Stimulated activated CD4-positive, alpha-beta T cell treated with anti-CD3 and anti-CD28 coated beads, Interleukin-12 subunit alpha, Interleukin-12 subunit beta, amount 100 ng/mL, for 24 hours (primary cell): ENCODE measurements around the gene SCARF2.
"Not testable (repeated sequence)": the region's sequence is repeated elsewhere in the genome, so short reads cannot be mapped to it uniquely, and the experiment has no call there.

Experiments used
- DNase-seq, 2 experiments: peaks; one replicate each; pipeline ENCODE4 v3.0.0-alpha.2; 2020; ENCODE audit warnings: low read depth in 2 of 2

SCARF2 gene, protein sequence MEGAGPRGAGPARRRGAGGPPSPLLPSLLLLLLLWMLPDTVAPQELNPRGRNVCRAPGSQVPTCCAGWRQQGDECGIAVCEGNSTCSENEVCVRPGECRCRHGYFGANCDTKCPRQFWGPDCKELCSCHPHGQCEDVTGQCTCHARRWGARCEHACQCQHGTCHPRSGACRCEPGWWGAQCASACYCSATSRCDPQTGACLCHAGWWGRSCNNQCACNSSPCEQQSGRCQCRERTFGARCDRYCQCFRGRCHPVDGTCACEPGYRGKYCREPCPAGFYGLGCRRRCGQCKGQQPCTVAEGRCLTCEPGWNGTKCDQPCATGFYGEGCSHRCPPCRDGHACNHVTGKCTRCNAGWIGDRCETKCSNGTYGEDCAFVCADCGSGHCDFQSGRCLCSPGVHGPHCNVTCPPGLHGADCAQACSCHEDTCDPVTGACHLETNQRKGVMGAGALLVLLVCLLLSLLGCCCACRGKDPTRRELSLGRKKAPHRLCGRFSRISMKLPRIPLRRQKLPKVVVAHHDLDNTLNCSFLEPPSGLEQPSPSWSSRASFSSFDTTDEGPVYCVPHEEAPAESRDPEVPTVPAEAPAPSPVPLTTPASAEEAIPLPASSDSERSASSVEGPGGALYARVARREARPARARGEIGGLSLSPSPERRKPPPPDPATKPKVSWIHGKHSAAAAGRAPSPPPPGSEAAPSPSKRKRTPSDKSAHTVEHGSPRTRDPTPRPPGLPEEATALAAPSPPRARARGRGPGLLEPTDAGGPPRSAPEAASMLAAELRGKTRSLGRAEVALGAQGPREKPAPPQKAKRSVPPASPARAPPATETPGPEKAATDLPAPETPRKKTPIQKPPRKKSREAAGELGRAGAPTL

DNA sequence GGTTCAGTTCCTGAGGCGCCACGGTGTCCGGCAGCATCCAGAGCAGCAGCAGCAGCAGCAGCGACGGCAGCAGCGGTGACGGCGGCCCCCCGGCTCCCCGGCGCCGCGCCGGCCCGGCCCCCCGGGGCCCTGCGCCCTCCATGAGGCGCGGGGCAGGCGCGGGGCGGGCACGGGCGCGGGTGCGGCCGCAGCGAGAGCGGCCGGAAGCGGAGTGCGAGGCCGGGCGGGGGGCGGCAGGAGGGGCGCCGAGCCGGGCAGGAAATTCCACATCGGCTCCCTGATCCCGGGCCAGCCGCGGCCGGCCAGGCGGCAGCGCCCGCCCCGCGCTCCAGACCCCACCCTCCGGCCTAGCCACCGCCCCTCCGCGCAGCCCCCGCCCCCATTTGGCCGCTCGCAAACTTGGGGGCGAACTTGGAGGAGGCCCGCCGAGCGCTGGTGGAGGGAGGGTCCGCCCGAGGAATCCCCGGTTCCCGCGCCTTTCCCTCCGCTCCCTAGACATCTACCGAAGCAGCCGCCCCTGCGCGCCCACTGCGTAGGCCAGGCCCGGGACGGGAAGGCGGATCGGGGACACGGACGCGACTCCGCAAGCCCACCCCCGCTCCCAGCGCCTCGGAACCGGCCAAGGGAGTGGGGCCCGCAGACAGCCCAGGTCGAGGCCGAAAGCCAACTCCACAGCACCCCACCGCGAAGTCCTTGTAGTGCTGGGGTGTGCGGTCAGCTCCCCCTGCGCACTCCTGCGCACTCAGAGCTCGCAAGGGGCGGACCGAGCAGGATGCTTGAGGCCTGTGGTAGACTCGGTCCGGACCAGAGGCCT is at the start of gene SCARF2:
Gene SCARF2, minus strand, starts transcription at position 213 of the 814 bp plus-strand sequence. Its CDS starts 71 bp downstream, at position 142.
- DNase-seq, result no peak

DNA sequence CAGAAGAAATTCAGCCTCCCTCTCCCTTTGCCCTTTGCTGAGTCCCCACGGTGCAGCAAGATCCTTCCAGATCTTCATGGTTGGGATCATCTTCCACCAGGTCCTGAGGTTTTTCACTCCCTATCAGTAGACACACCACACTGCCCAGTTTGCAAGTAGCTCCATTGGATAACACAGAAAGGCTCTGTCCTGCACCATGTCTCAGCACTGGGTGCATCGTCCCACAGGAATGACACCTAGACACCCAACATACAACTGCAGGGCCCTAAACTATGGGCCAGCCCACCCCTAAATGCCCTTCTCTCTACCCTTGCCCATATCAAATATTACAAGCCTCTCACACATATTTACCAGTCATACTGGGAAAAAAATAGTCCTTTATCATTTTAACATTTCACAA is 48.6 kb upstream of the SCARF2 start:
- DNase-seq, result no peak

DNA sequence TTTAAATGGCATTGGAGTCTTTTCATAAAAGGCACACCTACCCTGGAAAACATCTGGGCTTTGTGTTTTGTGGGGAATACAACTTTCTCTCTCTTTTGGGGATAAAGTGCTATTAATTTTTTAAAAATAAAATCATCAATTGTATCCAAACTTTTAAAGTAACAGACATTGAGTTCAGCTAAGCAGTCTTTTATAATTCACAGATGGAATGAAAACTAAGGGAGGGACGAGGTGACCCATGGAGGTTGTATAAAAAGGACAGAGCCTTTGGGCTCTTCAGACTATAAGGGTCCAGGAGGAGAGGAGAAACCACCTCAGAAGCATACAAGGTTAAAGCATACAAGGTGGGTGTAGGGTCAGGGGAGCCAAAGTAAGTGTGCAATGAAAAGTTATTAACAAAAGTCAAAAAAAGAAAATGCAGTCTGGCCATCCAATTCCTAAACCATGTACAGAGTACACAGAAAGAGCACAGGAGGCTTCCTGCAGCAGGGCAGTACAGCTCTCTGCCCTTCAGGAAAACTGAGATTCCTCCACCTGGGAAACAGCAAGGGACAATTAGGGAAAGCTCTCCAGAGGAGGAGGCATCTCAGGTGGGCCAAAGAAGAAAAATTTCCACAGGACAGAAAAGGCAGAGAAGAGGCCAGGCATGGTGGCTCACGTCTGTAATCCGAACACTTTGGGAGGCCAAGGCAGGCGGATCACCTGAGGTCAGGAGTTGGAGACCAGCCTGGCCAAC is 47.5 kb upstream of the SCARF2 start:
- no peak for DNase-seq

DNA sequence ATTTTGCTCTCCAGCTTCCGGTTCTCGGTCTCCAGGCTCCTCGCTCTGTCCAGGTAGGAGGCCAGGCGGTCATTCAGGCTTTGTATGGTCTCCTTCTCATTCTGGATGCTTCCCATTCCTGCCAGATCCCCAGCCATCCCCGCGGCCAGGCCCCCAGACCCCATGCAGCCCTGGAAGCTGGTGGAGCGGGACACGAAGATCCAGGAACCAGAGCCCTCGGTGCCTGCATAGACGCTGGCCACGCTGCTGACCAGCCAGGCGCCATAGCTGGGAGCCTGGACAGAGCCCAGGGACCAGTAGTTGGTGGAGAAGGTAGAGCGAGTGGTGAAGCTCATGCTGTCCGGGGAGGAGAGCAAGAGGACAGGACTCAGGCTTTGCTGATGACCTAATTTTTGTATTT is 46.1 kb upstream of the SCARF2 start:
- no peak for DNase-seq

DNA sequence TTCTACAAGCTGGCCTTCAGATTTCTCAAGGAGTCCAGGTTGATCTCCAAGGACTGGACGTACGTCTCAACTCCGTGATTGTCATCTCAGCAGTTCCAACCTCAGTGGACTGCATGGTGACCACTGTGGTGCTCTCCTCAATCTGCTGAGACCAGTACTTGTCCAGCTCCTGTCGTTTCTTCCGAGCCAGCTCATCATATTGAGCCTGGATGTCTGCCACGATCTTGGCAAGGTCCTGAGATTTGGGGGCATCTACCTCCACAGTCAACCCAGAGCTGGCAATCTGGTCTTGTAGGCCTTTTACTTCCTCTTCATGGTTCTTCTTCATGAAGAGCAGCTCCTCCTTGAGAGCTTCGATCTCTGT is 45.5 kb upstream of the SCARF2 start:
- not testable (repeated sequence) for DNase-seq

DNA sequence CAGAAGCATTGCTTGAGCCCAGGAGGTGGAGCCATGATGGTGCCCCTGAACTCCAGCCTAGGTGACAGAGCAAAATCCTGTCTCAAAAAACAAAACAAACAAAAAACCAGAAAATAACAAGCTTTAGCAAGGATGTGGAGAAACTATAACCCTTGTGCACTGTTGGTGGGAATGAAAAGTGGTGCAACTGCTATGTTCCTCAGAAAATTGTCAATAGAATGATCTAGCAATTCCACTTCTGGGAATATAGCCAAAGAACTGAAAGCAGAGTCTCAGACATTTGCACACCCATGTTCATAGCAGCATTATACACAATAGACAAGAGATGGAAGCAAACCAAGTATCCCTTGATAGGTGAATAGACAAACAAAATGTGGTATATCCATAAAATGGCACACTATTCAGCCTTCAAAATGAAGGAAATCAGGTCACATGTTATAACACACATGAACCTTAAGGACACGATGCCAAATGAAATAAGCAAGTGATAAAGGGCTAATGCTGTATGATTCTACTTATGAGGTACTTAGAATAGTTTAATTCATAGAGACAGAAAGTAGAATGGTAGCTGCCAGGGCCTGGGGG is 42.1 kb upstream of the SCARF2 start:
- no peak for DNase-seq

DNA sequence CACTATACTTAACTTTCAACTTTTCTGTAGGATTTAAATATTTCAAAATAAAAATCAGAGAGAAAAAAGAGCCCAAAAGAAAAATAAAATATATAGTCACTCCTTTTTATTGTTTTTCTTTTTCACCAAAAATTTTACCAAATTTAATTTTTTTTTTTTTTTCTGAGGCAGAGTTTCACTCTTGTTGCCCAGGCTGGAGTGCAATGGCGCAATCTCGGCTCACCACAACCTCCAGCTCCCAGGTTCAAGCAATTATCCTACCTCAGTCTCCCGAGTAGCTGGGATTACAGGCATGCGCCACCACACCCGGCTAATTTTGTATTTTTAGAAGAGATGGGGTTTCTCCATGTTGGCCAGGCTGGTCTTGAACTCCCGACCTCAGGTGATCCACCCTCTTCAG is 40.4 kb upstream of the SCARF2 start:
- not testable (repeated sequence) for DNase-seq

DNA sequence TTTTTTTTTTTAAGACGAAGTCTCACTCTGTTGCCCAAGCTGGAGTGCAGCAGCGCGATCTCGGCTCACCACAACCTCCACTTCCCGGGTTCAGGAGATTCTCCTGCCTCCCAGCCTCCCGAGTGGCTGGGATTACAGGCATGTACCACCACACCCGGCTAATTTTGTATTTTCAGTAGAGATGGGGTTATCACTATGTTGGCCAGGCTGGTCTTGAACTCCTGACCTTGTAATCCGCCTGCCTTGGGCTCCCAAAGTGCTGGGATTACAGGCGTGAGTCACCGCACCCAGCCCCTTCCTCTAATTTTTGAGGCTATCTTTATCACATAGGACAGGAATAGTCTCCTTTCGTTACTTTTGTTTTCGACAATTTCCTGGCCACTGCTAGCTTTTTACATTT is 37.9 kb upstream of the SCARF2 start:
- DNase-seq, result not testable (repeated sequence)

DNA sequence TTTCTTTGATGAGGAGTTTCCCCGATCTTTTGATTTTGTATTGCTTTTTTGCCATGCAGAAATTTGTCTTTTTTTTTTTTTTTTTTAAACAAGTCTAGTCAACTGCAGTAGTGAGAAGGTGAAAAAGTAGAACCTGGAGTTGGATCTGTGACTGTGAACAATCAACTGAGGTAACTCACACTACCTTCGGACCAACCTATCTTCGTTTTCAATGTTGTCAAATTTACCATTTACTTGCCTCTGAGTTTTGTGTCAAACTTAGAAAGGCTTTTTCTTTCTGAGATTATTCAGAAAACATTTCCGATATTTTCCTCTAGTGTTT is 37.5 kb upstream of the SCARF2 start:
- no peak for DNase-seq

DNA sequence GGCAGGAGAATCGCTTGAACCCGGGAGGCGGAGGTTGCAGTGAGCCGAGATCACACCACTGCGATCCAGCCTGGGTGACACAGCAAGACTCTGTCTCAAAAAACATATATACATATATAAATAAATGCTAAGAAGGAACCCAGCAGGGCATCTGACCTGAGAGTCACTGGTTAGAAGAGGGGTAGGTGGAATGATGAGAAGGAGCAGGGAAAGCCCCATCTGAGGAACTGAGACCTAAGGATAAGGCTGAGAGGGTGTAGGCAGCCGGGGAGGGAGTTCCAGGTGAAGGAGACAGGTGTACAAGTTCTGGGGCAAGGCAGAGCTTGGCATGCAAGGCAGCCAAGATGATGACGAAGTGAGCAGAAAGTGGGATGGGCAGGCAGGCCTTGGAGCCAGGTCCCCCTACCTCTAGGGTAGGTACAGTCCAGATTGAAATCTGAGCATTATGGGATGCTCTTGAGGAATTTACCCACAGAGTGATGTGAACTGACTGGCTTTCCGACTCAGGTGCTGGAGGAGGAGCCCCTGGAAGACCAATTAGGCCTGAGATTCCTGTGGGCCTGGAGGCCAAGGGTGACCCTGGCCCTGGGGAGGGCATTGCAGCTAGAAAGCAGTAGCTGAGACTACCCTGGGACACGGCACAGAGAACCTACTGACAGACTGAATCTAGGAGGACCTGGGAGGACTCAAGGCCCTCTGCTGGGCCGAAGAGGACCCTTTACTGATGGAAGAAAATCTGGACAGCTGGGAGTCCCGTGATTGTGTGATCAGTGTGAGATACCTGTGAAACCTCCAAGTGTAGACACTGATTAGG is 35.2 kb upstream of the SCARF2 start:
- no peak for DNase-seq

DNA sequence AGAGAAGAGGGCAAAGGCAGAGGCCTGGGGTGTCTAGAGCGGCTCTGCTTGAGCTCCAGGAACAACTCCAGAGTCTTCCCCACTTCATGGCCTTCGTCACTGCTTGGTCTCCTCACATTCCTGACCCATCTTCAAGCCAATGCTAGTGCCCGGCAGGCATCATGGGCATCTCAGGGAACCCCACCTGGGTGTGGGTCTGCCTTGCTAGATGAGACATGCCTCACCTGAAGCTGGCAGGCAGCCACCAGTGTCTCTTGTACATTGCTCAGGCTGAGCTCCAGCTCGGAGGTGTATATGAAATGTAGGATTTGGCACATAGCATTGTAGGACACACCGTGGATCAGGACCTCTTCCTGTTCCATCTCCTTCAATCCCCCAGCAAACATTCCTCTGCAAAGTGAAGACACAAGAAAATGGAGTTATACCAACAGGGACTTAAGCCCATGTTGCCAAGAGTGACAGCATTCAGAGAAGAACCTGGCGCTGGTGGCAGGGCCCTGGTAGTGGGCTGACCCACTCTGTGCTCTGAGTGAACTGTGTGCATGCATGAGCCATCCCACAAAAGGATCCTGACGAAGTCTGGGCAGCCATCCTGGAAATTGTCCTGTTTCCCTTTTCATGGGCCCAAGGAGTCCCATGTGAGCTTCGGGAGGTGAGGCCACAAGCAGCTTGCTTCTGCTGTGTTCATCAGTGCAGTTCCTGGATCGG is 33.7 kb upstream of the SCARF2 start:
- no peak for DNase-seq

DNA sequence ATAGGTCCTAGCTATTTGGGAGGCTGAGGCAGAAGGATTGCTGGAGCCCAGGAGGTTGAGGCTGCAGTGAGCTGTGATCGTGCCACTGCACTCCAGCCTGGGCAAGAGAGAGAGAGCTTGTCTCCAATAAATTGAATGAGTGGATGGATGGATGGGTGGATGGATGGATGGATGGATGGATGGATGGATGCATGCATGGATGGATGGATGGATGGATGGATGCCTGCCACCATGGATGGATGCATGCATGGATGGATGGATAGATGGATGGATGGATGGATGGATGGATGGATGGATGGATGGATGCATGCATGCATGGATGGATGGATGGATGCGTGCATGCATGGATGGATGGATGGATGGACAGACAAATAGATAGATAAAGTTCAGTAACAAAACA is 32.9 kb upstream of the SCARF2 start:
- DNase-seq, result not testable (repeated sequence)

DNA sequence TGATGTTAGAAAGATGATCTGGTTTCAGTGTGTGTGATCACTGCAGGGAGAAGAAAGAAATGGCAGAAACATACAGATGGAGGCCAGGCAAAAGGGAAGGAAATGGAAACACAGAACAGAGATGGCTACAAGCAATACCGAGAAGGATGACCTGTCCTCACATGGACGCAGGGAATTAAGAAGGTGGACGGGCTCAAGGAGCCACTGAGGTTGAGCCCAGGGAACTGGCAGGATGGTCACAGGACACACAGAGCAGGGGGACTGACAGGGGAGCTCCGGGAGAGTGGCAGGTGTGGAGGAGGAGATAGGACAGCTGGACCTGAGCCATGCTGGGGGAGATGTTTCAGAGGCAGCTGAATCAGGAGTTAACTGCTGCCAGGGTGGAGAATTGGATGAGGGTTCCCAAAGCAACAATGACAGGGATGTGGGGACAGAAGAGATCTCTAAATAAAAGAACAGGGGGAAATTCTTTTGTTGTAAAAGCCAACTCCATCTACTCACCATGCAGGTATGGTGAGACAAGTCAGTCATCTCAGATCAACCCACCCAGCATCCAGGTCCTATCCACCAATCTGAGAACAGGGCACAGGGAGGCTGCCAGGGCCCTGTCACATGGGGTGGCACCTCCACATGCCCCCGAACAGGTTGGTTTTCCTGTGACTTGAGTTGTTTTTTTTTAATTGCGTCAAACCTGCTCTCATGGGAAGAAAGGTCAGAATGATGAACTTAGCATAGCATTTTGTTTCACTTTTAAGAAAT is 31.7 kb upstream of the SCARF2 start:
- no peak for DNase-seq

DNA sequence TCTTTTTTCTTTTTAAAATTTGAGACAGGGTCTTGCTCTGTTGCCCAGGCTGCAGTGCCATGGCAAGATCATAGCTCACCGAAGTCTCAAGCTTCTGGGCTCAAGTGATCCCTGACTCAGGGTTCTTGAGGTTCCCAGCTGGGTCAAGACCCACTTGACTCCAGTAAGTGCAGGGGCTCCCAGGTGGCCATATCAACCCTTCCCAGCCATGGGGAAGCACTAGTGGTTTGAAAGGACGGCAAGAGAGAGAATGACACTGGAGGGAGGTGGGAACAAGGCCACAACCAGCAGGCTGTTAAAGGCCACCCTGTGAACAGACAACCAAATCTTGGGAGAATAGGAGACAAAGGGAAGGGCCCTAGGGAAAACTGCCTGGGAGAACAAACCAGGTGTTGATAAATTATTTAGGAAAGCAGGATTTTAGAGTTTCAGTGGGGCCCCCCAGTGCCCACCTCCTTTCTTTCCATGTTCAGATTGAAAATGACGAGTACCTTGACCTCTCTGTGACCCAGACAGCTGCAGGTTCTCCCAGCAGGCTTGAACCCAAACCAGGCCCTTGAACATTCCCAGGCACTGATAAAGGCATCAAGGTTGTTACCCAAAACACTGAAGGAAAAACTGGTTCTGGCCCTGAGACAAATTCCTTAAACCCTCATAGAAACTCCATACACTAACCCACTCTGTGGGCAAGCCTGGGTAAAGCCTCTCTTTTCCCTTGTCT is 29.2 kb upstream of the SCARF2 start:
- no peak for DNase-seq

DNA sequence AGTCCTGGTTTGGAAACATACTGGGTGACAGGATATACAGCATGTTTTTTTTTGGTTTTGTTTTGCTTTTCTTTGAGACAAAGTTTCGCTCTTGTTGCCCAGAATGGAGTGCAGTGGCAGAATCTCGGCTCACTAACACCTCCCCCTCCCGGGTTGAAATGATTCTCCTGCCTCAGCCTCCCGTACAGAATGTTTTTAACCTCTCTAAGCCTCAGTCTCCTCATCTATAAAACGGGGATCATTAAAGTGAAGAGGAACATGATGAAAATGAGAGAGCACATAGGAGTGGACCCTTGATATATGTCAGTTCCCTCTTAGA is 28.1 kb upstream of the SCARF2 start:
- no peak for DNase-seq

DNA sequence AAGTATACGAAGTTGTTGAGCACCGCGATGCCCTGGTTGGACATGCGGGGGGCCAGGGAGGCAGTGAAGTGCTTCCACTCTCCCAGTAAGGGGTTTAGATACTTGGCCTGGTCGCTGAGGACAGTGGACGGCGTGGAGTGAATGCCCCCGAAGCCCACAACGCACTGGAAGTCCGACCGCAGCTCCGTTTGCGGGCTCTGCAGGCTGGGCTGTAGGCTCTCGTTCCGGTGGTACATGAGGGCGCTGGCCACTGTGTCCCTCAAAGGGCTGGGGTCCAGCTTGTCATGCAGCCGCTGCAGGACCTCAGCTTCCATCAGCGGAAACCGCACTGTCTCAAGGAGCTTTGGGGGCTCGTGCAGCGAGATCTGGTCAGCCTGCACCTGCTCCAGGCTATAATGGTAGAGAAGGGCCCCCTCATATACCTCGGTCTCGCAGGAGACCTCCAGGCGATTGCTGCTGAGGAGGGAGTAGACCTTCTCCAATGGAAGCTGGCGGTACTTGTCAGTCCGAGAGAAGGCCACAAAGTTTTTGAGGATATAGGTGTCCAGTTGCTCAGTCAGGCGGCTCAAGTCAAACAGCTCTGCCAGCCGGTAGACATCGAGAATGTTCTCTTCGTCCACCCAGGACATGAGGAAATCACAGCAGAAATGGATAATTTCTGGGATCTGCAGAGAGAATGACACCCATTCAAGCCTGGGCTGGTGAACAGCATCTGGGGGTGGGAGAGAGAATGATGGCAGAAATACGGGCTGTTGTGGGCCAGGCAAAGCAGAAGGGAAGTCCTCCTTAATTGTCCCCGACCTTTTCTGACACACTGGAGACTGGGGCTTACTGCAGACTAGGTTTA is 27.5 kb upstream of the SCARF2 start:
- DNase-seq, result no peak

DNA sequence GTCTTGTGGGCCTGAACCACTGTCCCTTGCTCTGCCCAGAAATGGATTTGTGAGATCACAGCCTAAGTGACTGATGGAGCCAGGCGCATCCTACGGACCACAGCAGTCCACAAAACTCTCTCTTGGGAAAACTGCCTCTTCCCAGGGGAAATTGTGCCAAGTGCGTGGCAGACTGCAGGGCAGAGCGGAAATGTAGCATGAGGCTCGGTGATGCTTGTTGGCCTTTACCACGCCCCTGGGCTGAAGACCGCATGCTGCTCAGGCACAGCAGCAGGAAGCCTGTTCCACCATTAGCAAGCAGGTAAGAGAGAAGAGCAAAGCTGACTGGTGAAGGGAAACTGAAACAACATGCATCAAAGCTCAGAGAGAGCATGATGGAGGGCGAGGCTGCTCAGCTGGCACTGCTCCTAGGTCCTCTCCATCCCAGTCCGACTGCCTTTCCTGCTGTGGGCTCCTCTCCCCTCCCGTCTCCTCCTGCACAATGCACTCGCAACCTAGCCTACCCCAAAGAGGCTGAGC is 26.5 kb upstream of the SCARF2 start:
- peak; percentile 18 to 40 for DNase-seq
